Measurements from ENCODE around the gene ROR1. TPM values are rescaled to one million over a fixed set of nuclear protein-coding genes. Genes with fewer than 3 reads are reported as not detected.

ROR1 gene
- total and polyA plus RNA-seq, 2 of the 4 experiments (the other 2 are of a cell fraction): 4.4 to 10.0 TPM

DNA sequence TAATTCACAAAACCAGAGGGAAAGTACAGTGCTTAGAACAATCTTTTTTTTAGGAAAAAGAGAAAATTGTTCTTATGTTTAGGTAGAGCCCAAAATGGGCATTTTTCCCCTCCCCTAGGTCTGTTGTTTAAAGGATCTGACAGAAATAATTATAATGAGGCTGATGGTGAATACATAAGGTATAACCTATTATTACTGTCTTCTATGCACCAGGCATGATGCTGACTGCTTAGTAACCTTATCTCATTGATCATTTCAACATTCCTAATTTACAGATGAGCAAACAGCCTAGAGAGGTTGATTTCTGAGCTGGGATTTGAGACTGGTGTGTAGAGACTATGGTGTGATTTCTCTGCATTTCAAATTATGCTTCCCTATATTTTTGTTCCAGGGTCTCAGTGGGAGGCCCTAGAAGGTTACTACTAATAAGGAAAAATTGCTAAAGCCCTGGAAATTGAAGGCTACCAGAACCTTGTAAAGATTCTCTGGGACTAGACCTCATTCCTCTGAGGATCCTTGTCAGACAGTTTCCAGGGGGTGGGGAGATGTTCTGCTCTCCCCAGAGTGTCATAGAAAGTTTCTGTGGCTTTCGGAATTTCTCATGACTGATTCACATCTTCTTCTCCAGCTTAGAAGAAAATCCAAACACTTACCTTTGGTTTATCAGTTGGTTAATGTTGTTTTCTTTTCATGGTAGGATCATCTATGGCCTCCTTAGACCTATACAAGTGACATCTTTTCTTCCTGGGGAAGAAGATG lies 44.9 kb downstream of the ROR1 start:
- Histone ChIP-seq H2BK120ac (ENCODE audit: low read depth, low read length) (no peak overlapping the region), H3K14ac (replicated peaks; ENCODE audit: low read depth, low read length) (no peak overlapping the region), H3K36me3 (ENCODE audit: control insufficient read depth, insufficient read depth, low read length) (no peaks in the 10 kb centered on the region), H2BK20ac (ENCODE audit: low read depth, low read length) (no peak overlapping the region), H4K5ac (ENCODE audit: low read depth, low read length) (no peak overlapping the region), H3K4me1 (ENCODE audit: control insufficient read depth, insufficient read depth, low read length) (peaks cover 17% of the 10 kb centered on the region; the same call in 1 of the 2 replicates), H2AFZ (replicated peaks; ENCODE audit: low read length, poor library complexity) (no peak overlapping the region), H3K18ac (ENCODE audit: low read depth, low read length) (no peak overlapping the region), H3K4me2 (ENCODE audit: low read depth, low read length) (no peak overlapping the region), H3K23ac (ENCODE audit: low read depth, low read length) (no peak overlapping the region), H4K91ac (ENCODE audit: insufficient read depth, low read depth, low read length) (no peak overlapping the region), H2AK5ac (ENCODE audit: low read depth, low read length) (no peak overlapping the region), H3K4ac (ENCODE audit: low read depth, low read length) (no peak overlapping the region), H3K9ac (ENCODE audit: low read depth, low read length) (no peak overlapping the region), H3K9me1 (ENCODE audit: insufficient read depth, low read length) (no peaks in the 10 kb centered on the region), H4K8ac (ENCODE audit: low read depth in 2 of 2, low read length in 2 of 2) (no peak overlapping the region), H3K9me3 (ENCODE audit: control insufficient read depth, insufficient read depth, low read length) (no peaks in the 10 kb centered on the region), H3K27ac (ENCODE audit: insufficient read depth, low read length) (no peak overlapping the region), H3K27me3 (ENCODE audit: control insufficient read depth, insufficient read depth, low read length) (no peaks in the 10 kb centered on the region; the same call in 1 of the 2 replicates), H2BK5ac (ENCODE audit: low read depth, low read length, poor library complexity, severe bottlenecking) (no peak overlapping the region), H2AK9ac (replicated peaks; ENCODE audit: low read depth, low read length, poor library complexity) (no peak overlapping the region), H3K4me3 (ENCODE audit: insufficient read depth, low read depth, low read length) (no peak overlapping the region), H2BK15ac (ENCODE audit: low read depth, low read length) (no peak overlapping the region), H3K56ac (ENCODE audit: extremely low read depth, insufficient read depth, low read length) (no peak overlapping the region), H3K79me1 (ENCODE audit: low read depth in 1 of 2, low read length in 2 of 2) (peaks cover 14% of the 10 kb centered on the region in 2 experiments; a peak in 3 of 4 replicates), H4K20me1 (ENCODE audit: insufficient read depth, low read length) (peaks cover 7% of the 10 kb centered on the region; the same call in 1 of the 2 replicates)
- CTCF ChIA-PET: no interaction called here
- POLR2A ChIA-PET (ENCODE audit: unreplicated experiment): no interaction called here
- intact Hi-C loops (cut with micrococcal nuclease) (no loop called here), in situ Hi-C loops (cut with MboI; ENCODE audit: low sequenced_read_pairs) (no loop called here), dilution Hi-C loops (cut with HindIII; ENCODE audit: low sequenced_read_pairs, unreplicated experiment) (no loop called here)
- ATAC-seq (ENCODE audit: low read depth) (no peak), DNase-seq (no peak)
- TF ChIP-seq MAFK (IDR thresholded peaks at IDR 0.05; ENCODE audit: low read depth, low read length) (no peak), RAD21 (IDR thresholded peaks at IDR 0.05; ENCODE audit: low read length) (no peak), RCOR1 (IDR thresholded peaks at IDR 0.05; ENCODE audit: insufficient replicate concordance, low read length) (no peak), MAZ (IDR thresholded peaks at IDR 0.05; ENCODE audit: borderline replicate concordance, low read depth, low read length) (no peak), RFX5 (IDR thresholded peaks at IDR 0.05; ENCODE audit: low read depth, low read length) (no peak), USF2 (IDR thresholded peaks at IDR 0.05; ENCODE audit: low read depth, low read length) (no peak), CHD1 (IDR thresholded peaks at IDR 0.05; ENCODE audit: low read depth, low read length) (no peak), POLR2A (IDR thresholded peaks at IDR 0.05; ENCODE audit: low read depth, low read length) (no peak), FOS (IDR thresholded peaks at IDR 0.05; ENCODE audit: low read depth, low read length) (no peak), ELK1 (IDR thresholded peaks at IDR 0.05; ENCODE audit: borderline replicate concordance, low read depth, low read length) (no peak), BHLHE40 (IDR thresholded peaks at IDR 0.05; ENCODE audit: low read depth, low read length) (no peak), CEBPB (IDR thresholded peaks at IDR 0.05; ENCODE audit: low read depth, low read length) (no peak), NFE2L2 (IDR thresholded peaks at IDR 0.05; ENCODE audit: low read depth, low read length) (no peak), MXI1 (IDR thresholded peaks at IDR 0.05; ENCODE audit: borderline replicate concordance, low read depth, low read length) (no peak)
- TF ChIP-seq, protein P1, sequence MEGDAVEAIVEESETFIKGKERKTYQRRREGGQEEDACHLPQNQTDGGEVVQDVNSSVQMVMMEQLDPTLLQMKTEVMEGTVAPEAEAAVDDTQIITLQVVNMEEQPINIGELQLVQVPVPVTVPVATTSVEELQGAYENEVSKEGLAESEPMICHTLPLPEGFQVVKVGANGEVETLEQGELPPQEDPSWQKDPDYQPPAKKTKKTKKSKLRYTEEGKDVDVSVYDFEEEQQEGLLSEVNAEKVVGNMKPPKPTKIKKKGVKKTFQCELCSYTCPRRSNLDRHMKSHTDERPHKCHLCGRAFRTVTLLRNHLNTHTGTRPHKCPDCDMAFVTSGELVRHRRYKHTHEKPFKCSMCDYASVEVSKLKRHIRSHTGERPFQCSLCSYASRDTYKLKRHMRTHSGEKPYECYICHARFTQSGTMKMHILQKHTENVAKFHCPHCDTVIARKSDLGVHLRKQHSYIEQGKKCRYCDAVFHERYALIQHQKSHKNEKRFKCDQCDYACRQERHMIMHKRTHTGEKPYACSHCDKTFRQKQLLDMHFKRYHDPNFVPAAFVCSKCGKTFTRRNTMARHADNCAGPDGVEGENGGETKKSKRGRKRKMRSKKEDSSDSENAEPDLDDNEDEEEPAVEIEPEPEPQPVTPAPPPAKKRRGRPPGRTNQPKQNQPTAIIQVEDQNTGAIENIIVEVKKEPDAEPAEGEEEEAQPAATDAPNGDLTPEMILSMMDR (conservative IDR thresholded peaks at IDR 0.05; ENCODE audit: low read depth, low read length): no peak
- BruUV-seq (replicated peaks): no TSS peak
- no CpG with 5 or more reads among the region's 1 CpG for WGBS, 2 experiments (ENCODE audit: extremely low coverage in 2 of 2, insufficient read length in 1 of 2)
